T-helper 22 cell (primary cell): ENCODE measurements around the gene RYR3.
"Not testable (repeated sequence)": the region's sequence is repeated elsewhere in the genome, so short reads cannot be mapped to it uniquely, and the experiment has no call there.

Experiments used
- DNase-seq: peaks from one replicate; pipeline ENCODE4 v3.0.0-alpha.2; 2020; ENCODE audit warnings: low read depth

RYR3 gene

DNA sequence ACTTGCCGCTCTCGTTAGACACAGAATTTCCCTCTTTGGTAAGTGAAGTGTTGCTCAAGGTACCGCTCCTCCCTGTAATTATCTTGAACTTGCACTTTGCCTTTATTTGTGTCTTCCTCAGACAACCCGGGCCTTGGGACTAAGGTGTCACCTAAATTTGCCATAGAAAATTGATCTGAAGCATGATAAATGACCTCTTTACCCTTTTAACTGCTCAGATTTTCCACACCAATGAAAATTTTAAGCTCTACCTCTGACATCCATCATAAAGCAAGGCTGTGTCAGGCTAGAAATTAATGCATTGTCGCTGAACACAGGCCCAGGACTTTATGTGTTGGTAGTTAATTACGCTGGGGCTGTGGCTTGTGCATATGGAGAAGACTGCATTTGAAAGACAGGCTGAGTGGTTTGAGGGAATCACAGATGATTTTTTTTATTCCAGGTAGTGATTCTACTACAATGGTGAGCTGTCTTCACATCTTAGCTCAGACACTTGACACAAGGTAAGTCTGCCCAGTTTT lies 458.0 kb downstream of the RYR3 start:
- no peak for DNase-seq

DNA sequence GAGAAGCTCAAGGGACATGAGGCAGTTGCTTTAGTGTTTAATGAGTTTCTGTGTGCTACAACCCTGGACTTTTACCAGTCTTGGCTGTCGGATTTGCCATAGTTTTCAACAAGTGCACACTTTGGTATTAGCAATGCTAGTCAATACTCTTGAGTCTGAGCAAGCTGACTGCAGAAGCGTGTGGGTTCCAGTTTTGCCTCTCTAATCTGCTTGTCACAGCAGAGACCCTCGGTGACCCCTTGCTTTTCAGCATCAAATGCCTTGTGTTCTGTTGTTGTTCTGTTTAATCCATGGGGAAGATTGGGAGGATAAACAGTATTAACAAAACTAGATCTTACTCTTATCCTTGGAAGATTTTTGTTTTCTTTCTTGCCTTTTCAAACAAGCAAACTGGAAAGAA lies 463.2 kb downstream of the RYR3 start:
- no peak for DNase-seq

DNA sequence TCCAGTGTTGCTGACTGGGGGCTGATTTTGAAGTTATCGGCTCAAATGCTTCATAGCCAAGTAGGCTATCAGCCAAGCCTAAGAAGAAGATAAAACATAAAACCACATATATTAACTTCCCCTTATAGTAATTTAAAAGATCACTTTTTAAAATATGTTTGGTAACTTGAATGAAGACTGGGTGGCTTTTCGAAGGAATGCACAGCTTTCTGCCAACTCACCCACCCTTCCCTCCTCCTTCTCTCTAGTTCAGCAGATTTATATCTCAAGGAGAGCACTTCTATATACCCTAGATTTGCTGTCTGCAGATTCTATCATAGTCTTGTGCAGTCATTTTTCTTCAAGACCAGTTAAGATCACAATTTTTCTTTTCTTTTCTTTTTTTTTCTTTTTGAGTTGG lies 468.1 kb downstream of the RYR3 start:
- DNase-seq, result no peak

DNA sequence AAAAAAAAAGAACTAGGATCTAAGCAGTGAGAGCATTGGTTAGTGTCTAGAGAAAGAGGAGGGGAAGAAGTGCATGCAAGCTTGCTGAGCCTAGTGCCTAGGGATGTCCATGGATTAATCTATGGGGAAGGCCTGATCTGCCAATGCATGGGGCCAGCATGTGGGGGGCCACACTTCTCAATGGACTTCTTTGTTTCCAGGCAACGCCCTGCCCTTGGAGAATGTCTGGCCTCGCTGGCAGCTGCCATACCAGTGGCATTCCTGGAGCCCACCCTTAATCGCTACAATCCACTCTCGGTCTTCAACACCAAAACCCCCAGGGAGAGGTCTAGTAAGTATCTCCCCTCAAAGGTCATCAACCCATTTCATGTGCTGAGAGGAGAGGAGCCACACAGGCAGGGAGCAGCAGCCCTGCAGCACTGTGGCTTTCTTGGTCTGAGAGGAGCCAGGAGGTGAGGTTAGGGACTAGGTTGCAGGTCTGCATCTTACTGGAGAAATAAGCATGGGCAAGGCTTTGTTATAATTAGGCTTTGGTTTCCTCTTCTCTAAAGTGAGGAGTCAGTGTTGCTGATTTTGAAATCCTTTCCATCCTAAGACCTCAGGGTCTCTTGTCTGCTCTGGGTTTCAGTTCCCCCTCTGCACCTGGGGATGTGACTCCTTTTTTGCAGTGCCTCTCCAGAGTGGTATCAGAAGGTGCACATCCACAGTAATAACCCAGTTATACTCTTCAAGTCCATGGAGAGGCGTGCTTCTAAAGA lies 469.4 kb downstream of the RYR3 start:
- no peak for DNase-seq

DNA sequence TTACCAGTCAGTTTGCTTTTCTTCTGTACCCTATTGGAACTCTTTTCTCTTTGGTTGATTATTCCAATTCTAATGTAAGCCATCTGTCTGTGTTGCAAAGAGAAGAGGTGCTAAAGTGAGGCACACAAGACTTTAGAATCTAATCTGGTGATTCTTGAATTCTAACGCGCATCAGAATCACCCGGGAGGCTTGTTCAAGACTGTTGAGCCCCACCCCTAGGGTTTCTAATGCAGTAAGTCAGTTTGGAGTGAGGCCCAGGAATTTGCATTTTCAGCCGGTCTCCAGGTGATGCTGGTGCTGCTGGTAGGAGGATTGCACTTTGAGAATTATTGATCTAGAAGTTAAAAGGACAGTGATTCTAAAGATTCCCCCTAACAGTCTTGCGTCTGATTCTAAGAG lies 472.2 kb downstream of the RYR3 start:
- no peak for DNase-seq

DNA sequence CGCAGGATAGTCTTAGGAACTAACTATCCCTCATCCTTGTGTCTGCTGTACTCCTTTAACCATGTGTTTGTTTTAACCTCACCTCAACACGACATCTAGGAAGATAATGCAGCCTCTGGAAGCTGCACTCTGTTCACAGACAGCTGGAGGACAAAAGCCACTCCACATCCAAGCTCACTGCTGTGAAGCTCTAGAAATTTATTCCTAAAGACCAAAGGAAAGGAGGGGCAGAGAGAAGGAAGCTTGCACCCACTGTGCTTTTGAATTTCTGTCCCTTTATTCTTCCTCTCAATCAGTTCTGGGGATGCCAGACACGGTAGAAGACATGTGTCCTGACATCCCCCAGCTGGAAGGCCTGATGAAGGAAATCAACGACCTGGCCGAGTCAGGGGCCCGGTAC lies 474.6 kb downstream of the RYR3 start:
- DNase-seq, result no peak

DNA sequence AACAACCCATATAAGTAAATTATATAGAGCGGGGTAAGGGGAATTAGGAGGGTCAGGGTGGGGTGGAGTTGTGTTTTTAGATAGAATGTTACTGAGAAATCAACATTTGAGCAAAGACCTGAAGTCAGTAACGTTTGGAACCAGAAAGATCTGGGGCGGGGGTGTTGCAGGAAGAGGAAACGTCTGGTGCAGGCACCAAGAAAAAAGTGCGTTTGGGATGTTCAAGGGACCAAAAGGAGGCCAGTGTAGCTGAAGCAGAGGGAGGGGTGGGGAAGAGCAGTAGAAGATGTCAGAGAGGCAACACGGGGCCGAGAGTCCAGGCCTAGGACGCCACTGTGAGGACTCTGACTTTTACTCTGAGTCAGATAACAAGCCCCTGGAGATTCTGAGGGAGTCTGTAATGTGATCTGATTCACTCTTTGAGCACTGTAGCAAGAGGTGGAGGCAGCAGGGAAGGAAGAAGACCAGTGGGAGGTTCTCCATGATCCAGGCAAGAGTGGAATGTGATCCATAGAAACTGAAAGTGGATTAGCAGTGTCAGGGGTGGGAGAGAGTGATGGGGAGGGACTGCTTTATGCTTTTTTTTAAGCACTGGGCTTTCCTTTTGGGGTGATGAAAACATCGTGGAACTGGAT lies 478.3 kb downstream of the RYR3 start:
- DNase-seq, result no peak

DNA sequence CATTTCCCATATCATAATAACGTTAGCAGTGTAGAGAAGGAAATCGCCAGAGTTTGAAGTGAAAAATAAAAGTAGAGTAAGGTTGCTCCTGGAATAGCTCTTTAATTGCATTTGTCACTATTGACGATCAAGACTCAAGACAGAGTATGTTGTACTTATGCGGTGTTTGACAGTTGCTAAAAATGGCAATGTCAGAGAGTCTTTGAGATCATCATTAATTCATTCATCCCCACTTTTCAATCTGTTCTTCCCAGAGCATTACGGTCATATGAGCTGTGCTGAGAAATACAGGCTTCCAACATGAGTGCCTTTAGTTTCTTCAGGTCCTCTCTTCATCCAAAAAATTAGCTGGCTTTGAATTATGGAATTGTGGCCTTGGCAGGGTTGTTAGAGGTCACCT lies 483.7 kb downstream of the RYR3 start:
- no peak for DNase-seq

DNA sequence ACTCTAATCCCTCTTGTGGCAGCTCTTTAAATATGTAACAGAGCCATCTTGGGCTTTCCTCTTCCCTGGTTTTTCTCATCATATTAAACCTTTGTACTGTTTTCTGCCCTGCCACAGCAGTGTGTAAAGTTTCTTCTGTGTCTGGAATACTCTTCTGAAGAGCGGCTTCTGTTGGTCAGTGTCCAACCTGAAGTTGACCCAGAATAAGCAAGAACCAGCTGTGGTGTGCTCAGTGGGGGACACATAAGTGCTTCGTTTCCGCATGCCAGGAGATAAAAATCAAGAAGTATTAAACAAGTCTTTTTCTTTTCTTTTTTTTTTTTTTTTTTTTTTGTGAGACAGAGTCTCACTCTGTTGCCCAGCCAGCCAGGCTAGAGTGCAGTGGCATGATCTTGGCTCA lies 484.3 kb downstream of the RYR3 start:
- no peak for DNase-seq

DNA sequence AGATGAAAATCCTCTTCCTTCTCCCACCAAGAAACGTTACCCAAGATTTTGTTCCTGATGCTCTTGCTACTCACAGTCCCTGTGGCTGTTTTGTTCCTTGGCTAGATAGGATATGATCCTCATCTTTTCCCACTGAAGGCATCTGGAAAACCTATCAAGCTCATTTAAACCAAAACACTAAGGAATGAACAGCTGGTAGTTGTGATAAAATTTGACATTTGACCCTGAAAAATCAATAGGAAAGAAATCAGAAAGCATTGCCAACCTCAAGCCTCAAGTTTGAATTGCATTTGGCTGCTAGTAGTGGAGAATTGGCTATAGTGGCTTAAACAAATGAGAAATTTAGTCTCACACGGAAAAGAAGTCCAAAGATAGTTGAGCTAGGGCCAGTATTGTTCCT lies 486.9 kb downstream of the RYR3 start:
- no peak for DNase-seq

DNA sequence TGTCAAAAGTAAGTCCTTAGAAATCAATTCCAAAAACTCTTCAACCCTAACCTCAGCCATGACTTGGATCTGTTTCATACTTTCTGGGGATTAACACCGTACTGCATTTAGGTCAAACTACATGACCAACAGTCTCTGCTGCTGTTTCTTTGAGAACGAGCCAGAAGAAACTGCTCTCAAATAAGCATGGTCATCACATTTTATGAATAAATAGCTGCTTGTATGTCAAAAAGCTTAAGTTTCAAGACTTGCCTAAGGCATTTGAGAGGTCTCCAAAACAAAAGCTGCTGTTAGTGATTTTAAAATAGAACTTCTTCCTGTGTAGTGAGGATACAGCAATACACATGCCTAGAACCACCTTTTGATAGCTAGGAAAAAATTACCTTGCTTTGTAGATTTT lies 491.2 kb downstream of the RYR3 start:
- no peak for DNase-seq

DNA sequence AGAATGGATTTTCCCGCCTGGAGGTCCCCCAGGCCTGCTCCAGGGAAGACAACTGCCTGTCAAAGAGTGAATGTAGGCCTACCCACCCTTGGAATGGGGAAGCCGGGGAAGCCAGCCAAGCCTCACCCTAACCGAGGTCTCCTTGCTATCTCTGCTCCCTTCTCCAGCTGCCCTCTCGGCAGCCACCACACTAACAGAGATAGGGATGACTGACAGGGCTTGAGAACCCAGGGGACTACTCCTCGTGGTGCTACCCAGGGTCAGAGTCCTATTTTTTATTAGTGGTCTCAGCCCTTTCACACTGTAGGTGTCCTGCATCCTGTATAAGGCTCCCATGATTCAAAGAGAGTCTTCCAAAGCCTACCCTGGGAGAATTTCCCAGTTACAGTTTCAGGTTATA lies 496.9 kb downstream of the RYR3 start:
- no peak for DNase-seq

DNA sequence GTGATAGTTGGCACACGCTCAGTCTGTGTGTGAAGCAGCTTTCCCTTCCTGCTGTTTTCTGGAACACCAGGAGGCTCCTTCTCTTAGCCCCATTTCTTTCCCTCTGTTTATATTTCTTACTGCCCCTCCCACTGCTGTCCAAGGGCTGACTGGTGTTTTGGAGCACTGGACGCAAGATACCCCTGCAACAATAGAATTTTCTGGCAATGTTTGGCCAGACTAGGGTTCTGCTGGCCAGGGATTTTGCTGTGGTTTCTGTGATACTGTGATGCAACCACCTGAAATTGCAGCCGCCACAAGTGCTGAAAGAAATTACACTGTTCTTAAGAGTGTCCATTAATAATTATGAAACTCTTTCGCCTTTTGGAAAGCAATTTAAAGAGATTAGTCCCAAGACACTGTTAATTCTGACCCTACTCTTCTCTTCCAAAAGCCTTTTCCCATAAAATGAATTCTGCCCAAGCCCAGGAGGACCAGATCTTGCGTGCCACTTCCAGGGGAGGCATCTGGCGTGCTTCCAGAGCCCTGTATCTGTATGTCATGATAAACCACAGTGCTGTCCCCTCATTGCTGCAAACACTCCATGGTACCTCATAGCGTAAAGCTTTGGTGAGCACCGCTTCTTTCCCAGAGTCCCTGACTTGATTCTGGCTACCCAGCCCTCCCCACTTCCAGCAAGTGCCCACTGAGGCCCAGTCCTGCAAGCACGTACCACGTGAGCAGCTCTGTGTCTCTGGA lies 498.1 kb downstream of the RYR3 start:
- DNase-seq, result no peak

DNA sequence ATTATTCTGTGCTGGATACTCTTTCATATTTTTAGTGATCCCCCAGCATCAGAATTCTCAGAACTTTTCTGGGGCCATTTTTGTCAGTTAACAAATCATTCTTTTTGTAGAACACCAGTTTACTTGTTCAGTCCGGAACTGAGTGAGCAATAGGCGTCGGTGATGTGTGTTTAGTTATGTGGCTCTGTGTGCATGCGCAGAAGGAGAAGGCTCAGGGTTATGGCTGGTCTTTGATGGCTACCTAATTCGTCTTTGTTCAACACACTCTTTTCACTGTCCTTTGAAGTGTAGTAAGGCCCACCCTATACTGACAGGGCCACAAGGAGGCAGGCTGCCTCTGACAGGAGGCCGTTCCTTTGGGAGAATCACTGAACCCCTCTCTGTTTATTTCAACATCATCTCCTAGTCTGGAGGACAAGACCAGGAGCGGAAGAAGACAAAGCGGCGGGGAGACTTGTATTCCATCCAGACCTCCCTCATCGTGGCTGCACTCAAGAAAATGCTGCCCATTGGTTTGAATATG lies 499.4 kb downstream of the RYR3 start:
- DNase-seq, result no peak

DNA sequence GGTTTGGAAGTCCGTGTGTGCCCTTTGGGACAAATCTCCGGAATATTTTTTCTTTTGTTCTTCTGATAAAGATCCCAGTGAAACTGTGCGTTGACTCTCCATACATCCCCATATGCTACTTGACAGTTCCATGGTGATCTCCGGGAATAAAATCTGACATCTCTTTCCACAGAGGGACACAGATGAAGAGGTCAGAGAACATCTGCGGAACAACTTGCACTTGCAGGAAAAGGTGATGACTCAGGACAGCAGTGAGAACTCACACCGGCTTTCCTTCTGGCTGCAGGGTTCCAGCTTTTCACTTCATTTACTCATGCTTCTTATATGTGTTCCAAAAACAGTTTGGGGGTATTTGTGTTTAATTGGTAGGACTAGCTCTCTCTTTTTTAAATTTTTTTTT lies 500.0 kb downstream of the RYR3 start:
- DNase-seq, result no peak

DNA sequence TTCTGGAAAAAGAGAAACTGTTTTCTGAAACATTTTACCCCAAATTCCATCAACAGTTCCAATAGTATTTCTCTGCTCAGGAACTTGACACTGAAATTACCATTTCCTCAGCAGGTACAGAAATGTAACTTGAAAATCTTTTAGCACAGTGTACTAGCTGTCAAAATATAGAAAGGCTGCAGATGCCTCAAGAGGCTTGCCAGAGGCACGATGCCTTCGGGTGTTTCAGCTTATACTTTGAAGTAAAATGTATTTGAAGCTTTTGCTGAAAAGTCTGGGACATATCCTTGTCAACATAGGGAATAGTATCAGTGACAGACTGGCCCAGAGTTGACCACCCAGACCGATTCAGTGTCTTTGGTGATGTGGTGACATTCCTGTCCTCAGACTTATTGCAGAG lies 503.1 kb downstream of the RYR3 start:
- DNase-seq, result no peak

DNA sequence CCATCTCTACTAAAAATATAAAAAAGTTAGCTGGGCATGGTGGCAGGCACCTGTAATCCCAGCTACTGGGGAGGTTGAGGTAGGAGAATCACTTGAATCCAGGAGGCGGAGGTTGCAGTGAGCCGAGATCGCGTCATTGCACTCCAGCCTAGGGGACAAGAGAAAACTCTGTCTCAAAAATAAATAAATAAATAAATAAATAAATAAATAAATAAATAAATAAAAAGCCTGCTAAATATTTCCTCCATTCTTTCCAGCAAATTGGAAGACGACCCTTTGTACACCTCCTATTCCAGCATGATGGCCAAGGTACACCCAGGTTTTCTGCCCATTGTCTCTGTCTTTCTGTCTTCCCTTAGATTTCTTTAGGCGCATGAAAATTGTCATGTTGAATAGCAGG lies 508.7 kb downstream of the RYR3 start:
- DNase-seq, result not testable (repeated sequence)

DNA sequence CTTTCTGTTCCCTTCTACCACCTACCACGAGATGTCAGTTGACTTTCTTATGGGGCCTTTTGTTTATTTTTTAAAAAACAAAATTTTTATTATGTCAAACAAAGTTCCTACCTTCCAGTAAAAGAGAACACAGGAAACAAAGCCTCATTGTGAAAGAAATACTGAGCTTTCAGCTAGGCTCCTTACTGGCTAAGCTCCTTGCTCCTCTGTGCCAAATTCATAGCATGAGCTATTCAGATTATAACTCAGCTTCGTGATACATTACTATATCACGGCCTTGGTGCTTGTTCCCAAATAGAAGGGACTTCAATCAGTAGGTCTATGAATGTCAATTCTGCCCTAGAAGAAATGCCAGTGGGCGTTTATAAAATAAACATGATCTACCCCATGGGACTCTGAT lies 511.7 kb downstream of the RYR3 start:
- DNase-seq, result no peak

DNA sequence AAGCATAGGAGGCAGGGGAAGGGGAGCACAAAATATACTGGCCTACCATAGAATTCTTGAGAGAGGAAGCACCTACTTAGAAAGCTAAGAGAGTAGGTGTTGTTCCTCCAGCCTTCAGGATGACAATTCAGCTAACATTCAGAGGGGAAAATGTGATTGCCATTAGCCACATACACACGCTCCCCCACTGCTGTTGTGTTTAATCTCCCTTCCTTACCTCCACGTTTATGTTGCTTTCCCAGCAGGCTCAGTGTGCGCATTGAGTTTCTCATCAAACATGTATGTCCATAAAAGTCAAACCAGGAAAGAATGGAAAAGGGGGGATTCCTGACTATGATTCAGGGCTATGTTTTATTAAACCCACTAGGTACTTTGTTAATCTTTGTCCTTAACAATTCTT lies 512.4 kb downstream of the RYR3 start:
- DNase-seq, result no peak

DNA sequence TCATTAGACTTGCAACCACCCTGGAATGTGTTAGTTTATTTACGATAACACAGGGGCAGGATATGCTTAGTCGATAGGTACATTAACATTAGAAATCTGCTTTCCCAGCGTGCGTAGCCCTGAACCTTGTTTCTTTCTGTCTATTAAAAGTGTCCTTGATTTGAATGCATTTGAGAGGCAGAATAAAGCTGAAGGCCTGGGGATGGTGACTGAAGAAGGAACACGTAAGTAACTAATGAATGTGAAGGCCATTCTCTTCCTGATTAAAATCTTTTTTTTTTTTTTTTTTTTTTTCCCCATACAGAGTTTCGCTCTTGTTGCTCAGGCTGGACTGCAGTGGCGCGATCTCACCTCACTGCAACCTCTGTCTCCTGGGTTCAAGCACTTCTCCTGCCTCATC lies 514.7 kb downstream of the RYR3 start:
- no peak for DNase-seq

DNA sequence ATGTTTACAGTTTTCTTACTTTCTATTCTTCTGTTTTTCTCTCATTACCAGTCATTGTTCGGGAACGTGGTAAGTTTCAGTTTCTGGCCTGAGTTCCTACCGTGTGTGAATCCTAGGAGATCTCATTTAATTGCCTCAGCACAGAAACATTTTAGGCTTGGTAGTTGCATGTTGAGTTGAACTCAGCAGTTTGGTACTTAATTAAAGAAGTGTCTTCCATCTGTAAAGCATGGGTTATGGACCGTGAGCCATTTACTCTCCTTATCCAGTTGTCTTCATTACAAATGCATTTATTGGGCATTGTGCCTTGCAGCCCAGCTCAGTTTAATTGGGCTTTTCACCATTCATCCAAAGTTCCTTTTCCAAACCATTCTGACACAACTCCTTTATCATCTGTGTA lies 515.4 kb downstream of the RYR3 start:
- DNase-seq, result no peak

DNA sequence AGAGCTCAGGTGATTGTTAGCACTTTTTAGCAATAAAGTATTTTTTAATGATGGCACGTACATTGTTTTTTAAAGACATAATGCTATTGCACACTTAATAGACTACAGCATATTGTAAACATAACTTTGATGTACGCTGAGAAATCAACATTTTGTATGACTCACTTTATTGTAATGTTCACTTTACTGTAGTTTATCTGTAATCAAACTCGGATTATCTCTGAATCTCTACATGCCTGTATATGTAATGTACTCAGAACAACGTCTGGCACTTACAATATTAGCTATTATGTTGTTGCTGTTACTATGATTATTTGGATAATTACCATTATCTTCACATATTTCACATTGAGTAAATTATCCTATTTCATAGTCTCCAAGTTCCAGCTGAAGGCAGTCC lies 519.6 kb downstream of the RYR3 start:
- DNase-seq, result no peak

DNA sequence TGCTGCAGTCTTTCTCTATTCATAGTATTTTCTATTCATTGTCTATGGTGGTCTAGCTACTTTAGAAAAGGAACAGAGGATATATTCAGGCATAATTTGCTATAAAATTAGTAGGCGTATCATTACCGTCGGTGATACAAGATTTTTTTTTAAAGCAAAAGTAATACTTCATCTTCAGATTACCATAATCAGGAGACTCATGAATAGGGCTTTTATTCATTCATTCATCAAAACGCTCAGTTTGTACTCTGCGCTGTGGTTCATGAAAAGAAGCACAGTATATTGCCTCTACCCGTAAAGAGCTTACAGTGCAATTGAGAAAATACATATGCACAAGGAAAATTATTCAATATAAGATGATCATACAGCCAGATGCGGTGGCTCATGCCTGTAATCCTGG lies 520.9 kb downstream of the RYR3 start:
- no peak for DNase-seq
